PC-3 (cell line): ENCODE results near the gene PTGIS.

Source experiments
- CTCF ChIP-seq: fragments of 300-600 bp; sonication (generic); conservative IDR thresholded peaks from 2 replicates; pipeline ENCODE4 v1.5.1; 2017; ENCODE audit warnings: antibody characterized with exemption, low read depth, mild to moderate bottlenecking, low read length
- EZH2 ChIP-seq: fragments of 300-600 bp; sonication (generic); IDR thresholded peaks from one replicate; pipeline ENCODE4 v1.6.1; 2017; ENCODE audit warnings: antibody characterized with exemption, mild to moderate bottlenecking, low read length; ENCODE audit not compliant: unreplicated experiment

GRCh38 chr20:49582413-49583334 lies 14.7 kb upstream of the PTGIS start:
- TF ChIP-seq CTCF, result no peak
- TF ChIP-seq EZH2, result no peak
